Mammary epithelial cell (primary cell): ENCODE measurements around the gene KRTAP19-2.

Source experiments
- CTCF ChIP-seq, 2 donors: IDR thresholded peaks in 1 of 2; conservative IDR thresholded peaks in 1 of 2; 2 replicates each; pipeline ENCODE4 v1.5.1; 2011 to 2012; ENCODE audit warnings: inconsistent platforms in 2 of 2, low read length in 2 of 2, mild to moderate bottlenecking in 2 of 2, control low read depth in 1 of 2, low read depth in 1 of 2; ENCODE audit not compliant: insufficient read depth in 1 of 2; ENCODE audit errors: extremely low read depth in 1 of 2
- EZH2 ChIP-seq: IDR thresholded peaks from 2 replicates; pipeline ENCODE4 v1.6.1; 2012; ENCODE audit warnings: low read length, inconsistent platforms, borderline replicate concordance

- TF ChIP-seq CTCF (conservative IDR thresholded peaks at IDR 0.05 in 1 of 2, IDR thresholded peaks at IDR 0.05 in 1 of 2; ENCODE audit: extremely low read depth in 1 of 2, insufficient read depth in 1 of 2, low read depth in 1 of 2, low read length in 2 of 2) = no peak
- no peak for TF ChIP-seq EZH2
Observed at GRCh38 chr21:30518876-30519275, 31.6 kb upstream of the KRTAP19-2 start.
